HG02938 (cell line): Measurements from ENCODE around the gene TMEM192.
A peak's percentile ranks its signal among the peaks of the same experiment; 100 is the strongest.
"Not testable (repeated sequence)": the region's sequence is repeated elsewhere in the genome, so short reads cannot be mapped to it uniquely, and the experiment has no call there.

Experiments used
- ATAC-seq: cut with Tn5 transposase; IDR thresholded peaks from one replicate; pipeline ENCODE4 v1.9.1; 2021; ENCODE audit warnings: mild to moderate bottlenecking, moderate library complexity; ENCODE audit not compliant: unreplicated experiment

The TMEM192 gene

DNA sequence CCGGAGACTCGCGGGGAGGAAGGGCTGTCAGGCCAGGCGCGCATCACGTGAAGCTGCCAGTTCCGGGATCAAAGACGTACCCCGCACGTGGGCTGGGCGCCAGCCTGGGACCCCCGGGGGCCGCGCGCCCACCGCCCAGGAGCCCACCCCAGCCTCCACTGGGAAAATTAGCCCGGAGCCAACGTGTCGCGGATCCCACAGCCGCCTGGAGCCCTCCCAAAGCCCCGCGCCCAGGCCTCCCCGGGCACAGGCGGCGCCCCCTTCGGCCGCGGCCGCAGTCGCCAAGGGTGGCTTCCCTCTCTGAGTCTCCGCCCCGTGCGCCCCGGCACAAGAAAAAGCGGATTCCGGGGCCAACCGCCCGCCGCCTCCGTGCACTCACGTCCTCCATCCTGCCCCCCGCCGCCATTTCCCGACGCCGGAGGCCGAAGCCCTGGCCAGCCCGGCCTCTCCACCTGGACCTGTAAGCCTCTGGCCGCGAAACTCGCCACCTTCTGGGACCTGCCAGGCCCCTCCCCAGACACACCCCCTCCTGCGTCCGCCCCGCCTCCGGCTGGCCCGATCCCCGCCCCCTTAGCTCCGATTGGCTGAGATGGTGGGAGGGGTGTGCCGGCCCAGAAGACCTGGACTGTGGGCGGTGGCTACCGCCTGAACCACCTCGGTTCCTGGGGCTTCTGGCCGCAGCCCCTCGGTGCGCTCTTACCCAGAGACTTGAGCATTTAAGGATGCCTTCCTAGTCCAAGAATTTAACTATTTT is at the start of gene TMEM192:
TMEM192 (minus strand) TSS at position 493 of the 754 bp plus-strand sequence; CDS start at position 406, 87 bp downstream.
- ATAC-seq: peak; percentile 96

- ATAC-seq: no peak
These were observed 46.1 kb upstream of the TMEM192 start for GRCh38 chr4:165158762-165159161.

- no peak for ATAC-seq
These were observed 44.2 kb upstream of the TMEM192 start for GRCh38 chr4:165156906-165157305.

- ATAC-seq: no peak
These were observed 41.8 kb upstream of the TMEM192 start for GRCh38 chr4:165154482-165154881.

- ATAC-seq: no peak
These were observed 39.9 kb upstream of the TMEM192 start for GRCh38 chr4:165152527-165152926.

DNA sequence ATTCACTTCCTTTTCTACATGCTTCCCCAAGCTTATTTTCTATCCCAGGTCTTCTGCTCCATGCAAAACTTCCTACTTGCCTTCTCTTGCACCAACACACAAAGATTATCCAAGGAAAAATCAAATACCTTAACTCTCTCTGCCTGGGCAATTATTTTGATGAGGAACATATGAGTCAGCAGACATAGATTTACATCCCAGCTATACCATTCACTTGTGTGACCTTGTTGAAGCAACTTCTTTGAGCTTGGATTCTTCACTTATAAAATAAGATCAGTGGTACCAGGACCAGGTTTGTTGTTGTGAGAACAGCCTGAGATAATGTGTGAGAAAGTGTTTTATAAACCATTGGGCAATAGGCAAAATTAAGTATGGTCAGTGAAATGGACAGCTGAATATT is 39.1 kb upstream of the TMEM192 start:
- ATAC-seq: no peak

DNA sequence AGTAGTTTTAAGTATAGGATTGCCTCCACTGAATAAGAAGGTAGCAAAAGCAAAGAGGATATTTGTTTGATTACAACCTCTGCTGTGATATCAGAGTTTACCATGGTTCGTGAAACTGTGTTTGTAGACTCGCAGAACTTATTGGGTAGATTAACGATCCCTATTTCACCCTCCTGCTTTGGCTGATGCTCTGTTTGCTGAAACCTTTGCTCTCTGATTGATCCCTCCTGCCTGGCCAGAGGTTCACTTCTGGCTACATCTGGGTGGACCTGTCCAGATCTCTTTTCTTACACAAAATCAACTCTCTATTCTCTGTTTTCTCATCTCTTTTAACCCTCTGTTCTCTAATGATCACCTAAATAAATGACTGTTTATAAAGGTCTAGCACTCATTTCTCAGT is 37.9 kb upstream of the TMEM192 start:
- ATAC-seq: no peak

GRCh38 chr4:165138843-165139242 is 26.2 kb upstream of the TMEM192 start:
- no peak for ATAC-seq

DNA sequence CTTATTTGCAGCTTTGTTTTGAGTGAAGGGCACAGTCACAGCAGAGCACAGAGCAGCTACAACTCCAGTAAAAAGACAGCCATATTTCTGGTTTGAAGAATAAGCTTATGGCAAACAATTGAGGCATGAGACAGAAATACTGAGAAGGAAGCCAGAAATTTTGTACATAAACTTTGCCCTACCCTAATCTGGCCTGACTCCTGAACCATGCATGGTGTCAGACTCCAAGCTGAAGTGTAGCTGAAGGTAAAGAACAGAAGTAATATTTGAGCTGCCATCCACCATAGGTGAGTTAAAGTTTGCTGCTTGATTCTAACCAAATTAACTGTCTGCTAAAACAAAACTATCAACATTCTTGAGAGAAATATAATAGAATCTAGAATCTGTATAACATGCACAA is 24.5 kb upstream of the TMEM192 start:
- ATAC-seq: no peak

DNA sequence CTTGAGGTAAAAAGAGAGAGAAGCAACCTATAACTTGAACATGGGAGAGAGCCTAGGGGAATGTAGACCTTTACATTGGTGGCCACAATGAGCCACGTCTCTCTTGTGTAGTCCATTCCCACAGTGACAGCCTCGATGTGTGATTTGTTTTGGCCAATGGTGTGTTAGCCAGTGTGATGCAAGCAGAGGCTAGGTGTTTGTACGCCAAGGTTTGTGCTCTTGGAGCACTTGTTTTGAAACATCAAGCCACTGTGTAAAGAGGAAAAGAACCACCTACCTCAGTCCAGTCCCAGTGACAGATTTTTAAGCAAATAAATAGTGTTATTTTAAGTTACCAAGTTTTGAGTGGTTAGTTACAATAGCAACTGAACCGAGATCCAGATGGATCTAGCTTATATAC is 23.9 kb upstream of the TMEM192 start:
- ATAC-seq: no peak

DNA sequence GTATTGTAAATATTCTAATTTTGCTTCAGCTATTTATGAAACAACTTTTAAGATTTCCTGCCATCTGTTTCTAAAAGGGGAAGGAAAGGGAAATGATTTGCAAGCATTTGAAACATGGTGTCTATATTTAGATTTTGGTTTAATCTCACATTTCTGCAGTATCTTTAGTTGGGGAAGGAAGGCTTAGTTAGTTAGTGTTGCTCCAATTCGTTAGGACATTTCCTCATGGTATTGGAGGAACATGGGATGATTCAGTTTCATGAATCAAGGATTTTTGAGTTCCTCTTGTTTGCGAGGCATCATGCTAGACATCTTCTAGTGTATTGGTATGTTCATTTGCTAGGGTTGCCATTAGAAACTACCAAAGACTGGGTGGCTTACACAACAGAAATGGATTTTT is 20.5 kb upstream of the TMEM192 start:
- ATAC-seq: no peak

DNA sequence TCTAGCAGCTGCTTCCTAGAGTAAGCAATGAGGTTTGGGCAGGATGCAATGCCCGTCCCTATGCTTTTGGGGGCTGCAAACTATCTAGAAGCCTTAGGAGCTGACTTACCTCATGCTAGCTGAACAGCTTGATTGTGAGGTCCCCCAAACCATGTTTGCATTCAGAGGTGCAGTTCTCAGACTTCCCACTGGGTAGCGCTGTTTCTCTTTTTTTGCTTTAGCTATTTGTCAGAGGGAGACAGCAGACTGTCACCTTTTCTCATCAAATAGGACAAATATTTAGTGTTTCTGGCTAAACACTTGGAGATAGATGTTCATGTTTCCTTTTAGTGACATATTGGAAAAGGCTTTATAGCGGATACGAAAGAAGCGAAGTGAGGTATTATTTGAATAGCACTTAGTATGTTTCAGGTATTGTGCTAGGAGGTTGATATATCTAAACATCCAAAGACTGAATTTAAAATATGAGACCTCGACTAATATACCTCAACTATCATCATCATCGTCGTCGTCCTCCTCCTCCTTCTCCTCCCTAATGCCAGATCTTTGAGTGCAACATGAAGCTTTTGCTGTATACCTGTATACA is 18.7 kb upstream of the TMEM192 start:
- peak; percentile 77 for ATAC-seq

GRCh38 chr4:165129924-165130323 is 17.3 kb upstream of the TMEM192 start:
- no peak for ATAC-seq

- not testable (repeated sequence) for ATAC-seq
These were observed 13.3 kb upstream of the TMEM192 start for GRCh38 chr4:165125869-165126499.

DNA sequence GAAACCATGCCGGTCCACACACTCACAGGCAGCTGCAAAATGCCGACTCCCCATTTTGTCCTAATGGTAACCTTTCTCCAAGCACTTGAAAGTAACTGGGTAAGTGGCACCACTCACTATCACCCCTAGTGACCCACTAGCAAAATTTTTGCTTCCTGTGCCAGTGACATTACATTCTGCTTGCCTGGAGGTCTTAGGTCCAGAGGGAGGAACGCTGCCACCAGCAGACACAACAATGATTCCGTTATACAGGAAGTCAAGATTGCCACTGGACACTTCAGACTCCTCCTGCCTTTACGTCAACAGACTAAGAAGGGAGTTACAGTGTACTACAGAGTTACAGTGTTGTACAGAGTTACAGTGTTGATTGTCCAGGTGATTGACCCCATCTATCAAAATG is 11.8 kb upstream of the TMEM192 start:
- no peak for ATAC-seq

DNA sequence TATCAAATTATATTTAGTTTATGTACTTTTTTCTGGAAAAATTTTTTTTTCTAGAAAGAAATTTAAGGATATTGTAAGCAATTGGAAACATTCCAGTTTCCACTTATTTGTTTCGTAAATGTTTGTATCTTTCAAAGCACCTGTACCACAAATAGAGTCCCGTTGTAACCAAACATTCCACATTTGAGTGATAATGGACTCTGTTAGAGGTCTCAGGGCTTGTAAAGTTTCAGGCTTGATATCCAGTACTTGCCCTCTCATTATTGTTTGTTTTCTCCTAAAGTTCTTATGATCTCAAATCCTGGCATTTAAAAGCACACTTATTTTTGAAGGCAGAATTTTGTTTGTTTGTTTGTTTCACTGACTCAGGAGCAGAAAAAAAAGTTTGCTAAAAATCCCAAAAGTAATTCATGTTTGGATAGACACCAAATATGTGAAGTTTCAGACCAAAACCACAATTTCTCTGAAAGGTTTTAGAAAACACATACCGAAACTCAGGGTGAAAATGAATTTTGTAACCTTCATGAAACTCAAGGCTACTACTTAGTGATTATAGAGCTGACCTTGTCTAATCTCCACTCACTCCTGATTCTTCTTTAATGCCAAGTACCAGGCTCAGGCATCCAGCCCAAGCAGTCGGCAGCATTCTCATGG is 5.7 kb upstream of the TMEM192 start:
- ATAC-seq: peak; percentile 92

DNA sequence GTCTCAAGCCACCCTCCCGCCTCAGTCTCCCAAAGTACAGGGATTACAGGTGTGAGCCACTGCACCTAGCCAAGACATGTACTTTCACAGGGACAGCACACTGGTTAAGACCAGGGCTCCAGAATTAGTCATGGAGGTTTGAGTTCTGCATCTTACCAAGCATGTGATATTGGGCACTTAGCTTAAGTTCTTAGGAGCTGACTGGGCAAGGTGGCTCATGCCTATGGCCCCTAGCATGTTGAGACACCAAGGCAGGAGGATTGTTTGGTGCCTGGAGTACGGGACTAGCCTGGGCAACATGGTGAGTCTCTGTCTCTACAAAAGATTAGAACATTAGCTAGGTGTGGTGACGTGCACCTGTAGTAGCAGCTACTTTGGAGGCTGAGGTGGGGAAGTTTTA is 2.6 kb upstream of the TMEM192 start:
- ATAC-seq: no peak

- no peak for ATAC-seq
These were observed 723 bp downstream of the TMEM192 start for GRCh38 chr4:165111906-165112367.

- ATAC-seq: no peak
These were observed 6.1 kb downstream of the TMEM192 start for GRCh38 chr4:165106518-165106917.

- no peak for ATAC-seq
These were observed 11.0 kb downstream of the TMEM192 start for GRCh38 chr4:165101641-165102040.

DNA sequence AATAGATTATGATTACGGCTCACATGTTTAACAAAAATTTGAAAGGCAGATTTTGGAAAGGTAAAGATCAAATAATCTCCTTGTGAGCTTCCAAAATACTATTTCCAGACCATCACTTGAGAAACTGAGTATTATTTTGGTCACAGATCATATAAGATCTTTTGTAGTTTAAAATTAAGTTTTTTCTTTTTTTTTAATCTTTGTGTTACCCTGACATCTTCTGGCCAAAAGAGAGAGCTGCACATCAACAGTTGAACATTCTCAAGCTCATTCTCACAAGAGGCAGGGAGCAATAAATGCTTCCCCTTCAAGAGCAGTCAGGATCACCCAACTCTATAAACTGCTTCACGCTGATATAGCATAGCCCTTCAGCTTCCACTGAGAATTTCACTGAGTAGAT is 15.9 kb downstream of the TMEM192 start:
- ATAC-seq: no peak

- no peak for ATAC-seq
These were observed 17.4 kb downstream of the TMEM192 start for GRCh38 chr4:165095291-165095690.
